Smooth muscle cell (in vitro differentiated cells): ENCODE measurements around the gene PDLIM1. TPM values are rescaled to one million over a fixed set of nuclear protein-coding genes. Genes with fewer than 3 reads are reported as not detected.

Experiments
- DNase-seq: peaks from one replicate; lab custom pipeline; 2025; ENCODE audit not compliant: unreplicated experiment; lab: John Stamatoyannopoulos, UW
- H2AFZ ChIP-seq: fragments of 200-600 bp; sonication (generic); 2 replicates; pipeline ENCODE4 v1.6.0; 2016; ENCODE audit warnings: antibody characterized with exemption, low read depth, mild to moderate bottlenecking
- H3F3A ChIP-seq: fragments of 200-600 bp; sonication (generic); 2 replicates; pipeline ENCODE4 v1.6.0; 2017; ENCODE audit warnings: antibody characterized with exemption, low read depth
- H3K27ac ChIP-seq: fragments of 200-600 bp; sonication (generic); 2 replicates; pipeline ENCODE4 v1.5.1; 2016; ENCODE audit warnings: low read depth, mild to moderate bottlenecking
- H3K27me3 ChIP-seq: fragments of 200-600 bp; sonication (generic); 2 replicates; pipeline ENCODE4 v1.6.1; 2016; ENCODE audit warnings: low read depth, mild to moderate bottlenecking
- H3K36me3 ChIP-seq: fragments of 200-600 bp; sonication (generic); 2 replicates; pipeline ENCODE4 v1.5.1; 2016; ENCODE audit warnings: low read depth
- H3K4me1 ChIP-seq: fragments of 200-600 bp; sonication (generic); 2 replicates; pipeline ENCODE4 v1.5.1; 2016; ENCODE audit warnings: low read depth
- H3K4me2 ChIP-seq: fragments of 200-600 bp; sonication (generic); 2 replicates; pipeline ENCODE4 v1.6.0; 2016; ENCODE audit warnings: mild to moderate bottlenecking
- H3K4me3 ChIP-seq: fragments of 200-600 bp; sonication (generic); 2 replicates; pipeline ENCODE4 v1.5.1; 2016; ENCODE audit warnings: mild to moderate bottlenecking
- H3K79me2 ChIP-seq: fragments of 200-600 bp; sonication (generic); 2 replicates; pipeline ENCODE4 v1.6.0; 2016; ENCODE audit warnings: low read depth, mild to moderate bottlenecking
- H3K9ac ChIP-seq: fragments of 200-600 bp; sonication (generic); 2 replicates; pipeline ENCODE4 v1.6.0; 2016; ENCODE audit warnings: low read depth
- H3K9me3 ChIP-seq: fragments of 200-600 bp; sonication (generic); replicated peaks from 2 replicates; pipeline ENCODE4 v1.5.1; 2016; ENCODE audit warnings: low read depth
- H4K20me1 ChIP-seq: fragments of 200-600 bp; sonication (generic); 2 replicates; pipeline ENCODE4 v1.6.0; 2016; ENCODE audit warnings: low read depth
- WGBS: methylation state at CpG from one replicate; pipeline ENCODE4 v1.1.7; 2016; ENCODE audit warnings: low lambda C conversion rate; 5-methylcytosine and 5-hydroxymethylcytosine counted together
- polyA plus RNA-seq: library from polyadenylated mRNA; unstranded; fragments of >200 nt; fragmentation: Nextera tagmentation; extraction: Ambion mirVana; gene quantifications from 2 replicates; pipeline ENCODE4 v1.2.1, GENCODE V29; 2016
- total RNA-seq: library from RNA; depleted of rRNA; stranded (reverse); fragments of >200 nt; gene quantifications from 2 replicates; pipeline ENCODE4 v1.2.3, GENCODE V29; 2014
- TF ChIP-seq, protein P1 (sequence below): fragments of 200-600 bp; sonication (generic); IDR thresholded peaks from 2 replicates; pipeline ENCODE4 v1.5.1; 2017; ENCODE audit warnings: borderline replicate concordance, mild to moderate bottlenecking, antibody characterized with exemption; ENCODE audit not compliant: insufficient read depth, poor library complexity, severe bottlenecking

PDLIM1 gene
- total RNA-seq (72.4 and 102 TPM in 2 replicates), polyA plus RNA-seq (187 and 318 TPM in 2 replicates)

DNA sequence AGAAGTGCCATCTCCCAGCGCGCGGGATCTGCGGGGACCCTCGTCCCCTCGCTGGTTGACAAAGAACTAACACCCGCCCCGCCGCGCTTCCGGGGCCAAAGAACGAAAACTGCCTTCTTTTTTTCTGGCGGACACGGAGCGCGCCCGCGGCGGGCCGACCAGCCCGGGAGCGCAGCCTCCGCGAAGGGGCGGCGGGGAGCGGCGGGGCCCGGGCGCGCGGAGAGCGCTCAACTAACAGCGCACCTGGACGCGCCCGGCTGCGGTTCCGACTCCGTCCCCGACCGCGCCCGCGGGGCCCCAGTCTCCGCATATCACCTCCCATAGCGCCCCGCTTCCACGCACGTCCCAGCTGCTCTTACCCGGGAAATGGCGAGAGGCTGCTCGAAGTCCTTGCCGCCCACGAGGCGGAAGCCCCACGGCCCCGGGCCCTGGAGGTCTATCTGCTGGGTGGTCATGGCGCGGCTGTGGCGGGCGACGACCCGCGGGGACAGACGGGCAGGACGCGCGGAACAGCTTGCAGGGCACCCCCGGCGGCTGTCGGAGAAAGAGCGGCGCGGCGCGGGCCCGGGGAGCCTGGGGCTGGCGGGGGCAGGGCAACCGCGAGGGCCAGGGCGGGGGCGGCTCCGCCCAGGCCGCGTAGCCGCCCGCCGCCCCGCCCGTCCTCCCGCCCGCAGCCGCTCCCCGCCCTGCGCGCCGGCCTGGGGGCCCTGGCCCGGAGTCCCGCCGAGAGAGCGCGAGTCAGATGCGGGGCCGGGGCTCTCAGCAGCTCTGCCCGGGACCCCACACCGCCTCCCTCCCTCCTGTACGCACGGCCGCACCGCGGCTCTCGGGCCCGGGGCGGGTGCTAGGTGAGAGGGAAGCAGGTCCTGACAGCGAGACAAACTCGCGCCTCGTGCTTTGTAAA lies at the start of gene PDLIM1:
PDLIM1 (minus strand) TSS at position 543 of the 904 bp plus-strand sequence; CDS start at position 455, 88 bp downstream.
- H3K4me1 ChIP-seq = peaks cover 10% of the 10 kb centered on the region
- 2% methylated on average over 96 of the region's 119 CpGs for WGBS
- peaks cover 38% of the 10 kb centered on the region for H4K20me1 ChIP-seq
- H3K36me3 ChIP-seq = no peaks in the 10 kb centered on the region
- H3K4me2 ChIP-seq = peak within 1 kb of the TSS; percentile 94
- no peaks in the 10 kb centered on the region for H3K9me3 ChIP-seq
- peak within 1 kb of the TSS; percentile 92 for H3K9ac ChIP-seq
- H3K4me3 ChIP-seq = peak within 1 kb of the TSS; percentile 96
- H3K27me3 ChIP-seq = no peaks in the 10 kb centered on the region
- peak; percentile 36 for DNase-seq
- H2AFZ ChIP-seq = peak within 1 kb of the TSS; percentile 83
- H3K27ac ChIP-seq = peak within 1 kb of the TSS; percentile 69
- TF ChIP-seq, protein P1, sequence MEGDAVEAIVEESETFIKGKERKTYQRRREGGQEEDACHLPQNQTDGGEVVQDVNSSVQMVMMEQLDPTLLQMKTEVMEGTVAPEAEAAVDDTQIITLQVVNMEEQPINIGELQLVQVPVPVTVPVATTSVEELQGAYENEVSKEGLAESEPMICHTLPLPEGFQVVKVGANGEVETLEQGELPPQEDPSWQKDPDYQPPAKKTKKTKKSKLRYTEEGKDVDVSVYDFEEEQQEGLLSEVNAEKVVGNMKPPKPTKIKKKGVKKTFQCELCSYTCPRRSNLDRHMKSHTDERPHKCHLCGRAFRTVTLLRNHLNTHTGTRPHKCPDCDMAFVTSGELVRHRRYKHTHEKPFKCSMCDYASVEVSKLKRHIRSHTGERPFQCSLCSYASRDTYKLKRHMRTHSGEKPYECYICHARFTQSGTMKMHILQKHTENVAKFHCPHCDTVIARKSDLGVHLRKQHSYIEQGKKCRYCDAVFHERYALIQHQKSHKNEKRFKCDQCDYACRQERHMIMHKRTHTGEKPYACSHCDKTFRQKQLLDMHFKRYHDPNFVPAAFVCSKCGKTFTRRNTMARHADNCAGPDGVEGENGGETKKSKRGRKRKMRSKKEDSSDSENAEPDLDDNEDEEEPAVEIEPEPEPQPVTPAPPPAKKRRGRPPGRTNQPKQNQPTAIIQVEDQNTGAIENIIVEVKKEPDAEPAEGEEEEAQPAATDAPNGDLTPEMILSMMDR = no peak
- peaks cover 47% of the 10 kb centered on the region for H3K79me2 ChIP-seq
- peaks cover 8% of the 10 kb centered on the region for H3F3A ChIP-seq

DNA sequence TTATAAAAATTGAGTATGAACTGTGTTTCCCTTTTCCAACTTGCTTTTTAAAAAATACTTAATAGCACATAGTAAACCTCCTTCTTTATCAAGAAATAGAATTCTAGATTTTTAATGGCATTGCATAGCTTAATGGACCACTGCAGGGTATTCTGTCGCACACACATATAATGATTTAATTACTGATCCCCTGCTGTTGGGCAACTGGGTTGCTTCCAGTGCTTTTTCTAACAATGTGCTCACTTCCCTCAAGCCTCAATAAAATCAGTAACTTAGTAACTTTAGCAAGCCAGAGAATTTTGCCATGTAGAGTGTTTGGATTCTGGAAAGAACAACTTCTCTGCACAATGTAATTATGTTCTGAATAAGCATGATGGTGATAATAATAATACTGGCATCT lies 49.1 kb upstream of the PDLIM1 start:
- H3K4me1 ChIP-seq = no peaks in the 10 kb centered on the region
- no peaks in the 10 kb centered on the region for H3K9me3 ChIP-seq
- no peak for DNase-seq
- no peaks in the 10 kb centered on the region for H3F3A ChIP-seq
- no peaks in the 10 kb centered on the region for H4K20me1 ChIP-seq
- no peak overlapping the region for H3K4me3 ChIP-seq
- H2AFZ ChIP-seq = no peak overlapping the region
- H3K36me3 ChIP-seq = no peaks in the 10 kb centered on the region
- TF ChIP-seq, protein P1 = no peak
- no peak overlapping the region for H3K27ac ChIP-seq
- H3K27me3 ChIP-seq = no peaks in the 10 kb centered on the region
- no peak overlapping the region for H3K4me2 ChIP-seq
- H3K79me2 ChIP-seq = no peaks in the 10 kb centered on the region
- 100% methylated on average over 1 of the region's 1 CpG for WGBS
- no peak overlapping the region for H3K9ac ChIP-seq

- Histone ChIP-seq H3K36me3 (no peaks in the 10 kb centered on the region), H3K4me3 (no peak overlapping the region), H3K4me1 (no peaks in the 10 kb centered on the region), H3K79me2 (no peaks in the 10 kb centered on the region), H3K9ac (no peak overlapping the region), H2AFZ (no peak overlapping the region), H3K9me3 (no peaks in the 10 kb centered on the region), H3F3A (no peaks in the 10 kb centered on the region), H3K27ac (no peak overlapping the region), H4K20me1 (no peaks in the 10 kb centered on the region), H3K4me2 (no peak overlapping the region), H3K27me3 (no peaks in the 10 kb centered on the region)
- TF ChIP-seq, protein P1 = no peak
- DNase-seq = no peak
- 95% methylated on average over 10 of the region's 10 CpGs for WGBS
These were observed 46.8 kb upstream of the PDLIM1 start for GRCh38 chr10:95337423-95338160.
